Endothelial cell of umbilical vein (primary cell): Measurements from ENCODE around the gene DDAH2.
A peak's percentile ranks its signal among the peaks of the same experiment; 100 is the strongest.

Source experiments
- EZH2 ChIP-seq: IDR thresholded peaks from 2 replicates; pipeline ENCODE4 v1.6.1; 2012; ENCODE audit warnings: borderline replicate concordance, low read depth, mild to moderate bottlenecking, moderate library complexity, low read length, inconsistent platforms; ENCODE audit not compliant: severe bottlenecking
- FOS ChIP-seq: IDR thresholded peaks from 2 replicates; pipeline ENCODE4 v1.6.1; 2011; ENCODE audit warnings: mild to moderate bottlenecking, low read length, moderate library complexity, borderline replicate concordance; ENCODE audit not compliant: insufficient read depth
- JUN ChIP-seq: IDR thresholded peaks from 2 replicates; pipeline ENCODE4 v1.6.1; 2011; ENCODE audit warnings: borderline replicate concordance, low read depth; ENCODE audit not compliant: insufficient read length, insufficient read depth
- POLR2A ChIP-seq: IDR thresholded peaks from 2 replicates; pipeline ENCODE4 v1.6.1; 2012; ENCODE audit warnings: low read depth, mild to moderate bottlenecking, control low read depth, low read length
- POLR2AphosphoS5 ChIP-seq: IDR thresholded peaks from 2 replicates; pipeline ENCODE4 v1.6.1; 2012; ENCODE audit warnings: low read depth, mild to moderate bottlenecking, control low read depth, low read length, moderate library complexity; ENCODE audit not compliant: insufficient read depth
- TF ChIP-seq, protein P1 (sequence below), 2 donors: IDR thresholded peaks; 1 replicate in 1 of 2; 2 replicates in 1 of 2; pipeline ENCODE4 v1.5.1; 2011; ENCODE audit warnings: low read length in 2 of 2, mild to moderate bottlenecking in 2 of 2, moderate library complexity in 2 of 2, control low read depth in 1 of 2, inconsistent platforms in 1 of 2, low read depth in 1 of 2; ENCODE audit not compliant: insufficient read depth in 1 of 2; ENCODE audit errors: extremely low read depth in 1 of 2
- TF ChIP-seq, protein P2 (sequence below): IDR thresholded peaks from 2 replicates; pipeline ENCODE4 v1.6.1; 2011; ENCODE audit not compliant: insufficient read depth, insufficient read length

DNA sequence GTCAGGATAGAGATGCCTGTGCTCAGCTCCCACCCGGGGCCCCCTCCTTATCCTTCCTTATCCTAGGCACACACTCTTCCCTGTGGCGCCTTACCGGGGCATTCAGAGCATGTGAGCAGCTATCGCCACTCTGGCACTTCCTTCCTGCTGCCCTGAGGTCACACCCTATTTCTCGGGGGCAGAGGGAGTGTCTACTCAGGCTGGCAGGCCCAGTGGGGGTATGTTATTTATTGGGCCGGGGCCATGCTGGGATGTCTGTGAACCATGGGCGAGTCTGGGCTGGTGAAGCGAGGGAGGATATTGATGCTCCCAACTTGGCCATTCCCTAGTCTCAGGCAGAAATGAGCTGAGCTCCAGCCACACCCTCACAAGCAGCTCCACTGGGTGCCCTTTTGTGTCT, 17.9 kb downstream of the DDAH2 start:
- no peak for TF ChIP-seq JUN
- peak; percentile 27 for TF ChIP-seq POLR2AphosphoS5
- TF ChIP-seq, protein P1, sequence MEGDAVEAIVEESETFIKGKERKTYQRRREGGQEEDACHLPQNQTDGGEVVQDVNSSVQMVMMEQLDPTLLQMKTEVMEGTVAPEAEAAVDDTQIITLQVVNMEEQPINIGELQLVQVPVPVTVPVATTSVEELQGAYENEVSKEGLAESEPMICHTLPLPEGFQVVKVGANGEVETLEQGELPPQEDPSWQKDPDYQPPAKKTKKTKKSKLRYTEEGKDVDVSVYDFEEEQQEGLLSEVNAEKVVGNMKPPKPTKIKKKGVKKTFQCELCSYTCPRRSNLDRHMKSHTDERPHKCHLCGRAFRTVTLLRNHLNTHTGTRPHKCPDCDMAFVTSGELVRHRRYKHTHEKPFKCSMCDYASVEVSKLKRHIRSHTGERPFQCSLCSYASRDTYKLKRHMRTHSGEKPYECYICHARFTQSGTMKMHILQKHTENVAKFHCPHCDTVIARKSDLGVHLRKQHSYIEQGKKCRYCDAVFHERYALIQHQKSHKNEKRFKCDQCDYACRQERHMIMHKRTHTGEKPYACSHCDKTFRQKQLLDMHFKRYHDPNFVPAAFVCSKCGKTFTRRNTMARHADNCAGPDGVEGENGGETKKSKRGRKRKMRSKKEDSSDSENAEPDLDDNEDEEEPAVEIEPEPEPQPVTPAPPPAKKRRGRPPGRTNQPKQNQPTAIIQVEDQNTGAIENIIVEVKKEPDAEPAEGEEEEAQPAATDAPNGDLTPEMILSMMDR (IDR thresholded peaks at IDR 0.05; ENCODE audit: extremely low read depth in 1 of 2, insufficient read depth in 1 of 2, low read depth in 1 of 2, low read length in 2 of 2) = no peak
- no peak for TF ChIP-seq POLR2A
- no peak for TF ChIP-seq EZH2
- TF ChIP-seq, protein P2, sequence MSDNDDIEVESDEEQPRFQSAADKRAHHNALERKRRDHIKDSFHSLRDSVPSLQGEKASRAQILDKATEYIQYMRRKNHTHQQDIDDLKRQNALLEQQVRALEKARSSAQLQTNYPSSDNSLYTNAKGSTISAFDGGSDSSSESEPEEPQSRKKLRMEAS = no peak
- no peak for TF ChIP-seq FOS
